GM21528 (cell line): ENCODE results near the gene CCSAP.
"Not testable (repeated sequence)": the region's sequence is repeated elsewhere in the genome, so short reads cannot be mapped to it uniquely, and the experiment has no call there.

ENCODE experiments used
- ATAC-seq: cut with Tn5 transposase; IDR thresholded peaks from one replicate; pipeline ENCODE4 v1.9.1; 2021; ENCODE audit warnings: mild to moderate bottlenecking, moderate library complexity; ENCODE audit not compliant: unreplicated experiment, low FRiP score

CCSAP gene, protein sequence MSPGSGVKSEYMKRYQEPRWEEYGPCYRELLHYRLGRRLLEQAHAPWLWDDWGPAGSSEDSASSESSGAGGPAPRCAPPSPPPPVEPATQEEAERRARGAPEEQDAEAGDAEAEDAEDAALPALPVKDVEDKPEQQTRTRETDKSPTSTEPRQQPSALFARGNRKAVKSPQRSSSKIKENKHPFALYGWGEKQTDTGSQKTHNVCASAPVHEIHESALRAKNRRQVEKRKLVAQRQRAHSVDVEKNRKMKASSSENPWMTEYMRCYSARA

DNA sequence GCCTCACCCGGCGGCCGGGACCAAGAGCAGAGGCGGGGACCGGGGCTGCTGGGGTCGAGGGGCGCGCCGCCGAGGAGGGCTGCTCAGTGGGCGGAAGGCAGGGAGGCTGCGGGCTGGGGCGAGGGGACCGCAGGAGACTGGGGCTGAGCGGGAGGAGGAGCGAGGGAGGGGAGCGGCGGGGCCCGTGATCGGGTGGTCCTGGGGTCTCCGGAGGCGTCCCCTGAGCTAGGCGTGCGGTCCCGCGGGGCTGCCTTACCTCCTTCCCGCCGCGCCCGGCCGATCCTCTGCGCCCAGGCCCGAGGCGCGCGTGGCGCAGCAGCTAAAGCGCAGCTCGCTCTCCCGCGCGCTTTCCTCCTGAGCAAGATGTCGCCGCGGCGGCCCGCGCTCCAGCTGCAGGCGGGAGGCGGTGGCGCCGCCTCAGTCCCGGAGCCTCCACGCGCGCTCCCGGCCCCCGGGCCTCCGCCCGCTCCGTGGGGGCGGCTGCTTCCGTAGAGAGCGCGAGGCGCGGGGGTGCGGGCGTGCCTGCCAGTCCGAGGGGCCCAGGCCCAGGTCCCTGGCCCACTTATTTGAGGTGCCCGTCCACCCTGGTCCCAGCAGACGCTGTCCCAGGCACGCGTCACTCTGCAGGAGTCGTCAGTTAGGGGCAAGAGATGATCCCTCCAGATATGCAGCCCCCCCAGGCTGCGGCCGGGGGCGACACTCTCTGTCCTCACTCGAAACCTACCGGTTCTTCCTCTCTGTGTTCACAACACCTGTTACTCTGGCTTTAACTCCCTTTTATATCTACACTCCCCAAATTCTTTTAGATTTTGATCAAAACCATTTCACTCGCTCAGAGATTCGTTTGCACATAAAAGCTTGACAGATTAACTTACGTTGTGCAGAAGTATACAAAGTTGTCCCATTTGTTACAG, at the start of gene CCSAP:
Gene CCSAP, minus strand, starts transcription at position 392 of the 914 bp plus-strand sequence. CDS start 582 bp downstream, outside the sequence.
- ATAC-seq, result peak; percentile 44

DNA sequence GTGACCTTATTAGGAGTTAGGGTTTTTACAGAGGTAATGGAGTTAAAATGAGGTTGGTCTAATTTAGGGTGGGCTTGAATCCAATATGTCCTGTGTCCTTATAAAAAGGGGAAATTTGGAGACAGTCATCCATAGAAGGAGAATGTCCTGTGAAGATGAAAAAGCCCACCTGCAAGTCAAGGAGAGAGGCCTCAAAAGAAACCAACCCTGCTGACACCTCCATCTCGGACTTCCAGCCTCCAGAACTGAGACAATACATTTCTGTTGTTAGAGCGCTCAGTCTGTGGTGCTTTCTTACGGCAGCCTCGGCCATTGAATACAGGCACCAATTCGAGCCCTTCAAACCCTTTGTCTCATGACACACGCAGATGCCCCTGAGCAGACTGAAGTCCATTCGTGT, 47.3 kb upstream of the CCSAP start:
- no peak for ATAC-seq

DNA sequence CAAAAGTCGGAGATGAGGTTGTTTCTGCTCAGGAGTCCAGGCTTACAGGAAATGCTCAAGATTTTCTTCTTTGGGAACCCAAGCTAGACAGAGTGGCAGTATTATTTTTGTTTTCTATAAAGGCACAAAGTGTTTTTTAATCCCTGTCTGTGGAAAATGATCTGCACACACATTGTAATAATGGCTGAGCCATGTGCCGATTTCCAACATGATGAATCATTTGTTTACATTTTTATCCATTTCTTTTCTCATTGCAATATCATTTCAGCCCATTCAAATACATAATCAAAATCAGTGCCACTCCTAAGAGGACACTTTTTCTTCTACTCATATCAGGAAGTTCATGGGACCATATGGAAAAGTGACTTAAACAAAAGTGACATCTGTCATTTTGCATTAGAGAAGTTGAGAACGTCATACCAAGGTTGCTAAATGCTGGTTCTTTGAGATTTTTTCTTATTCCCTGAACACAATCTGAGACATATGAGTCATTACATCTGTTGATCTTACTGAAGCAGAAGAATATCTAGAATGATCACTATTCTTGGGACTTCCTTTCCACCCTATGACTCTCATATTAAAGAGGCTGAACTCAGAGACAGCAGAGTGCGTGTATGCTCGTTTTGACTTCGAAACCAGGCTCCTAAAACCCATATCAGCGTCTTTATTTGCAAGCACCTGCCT, 46.2 kb upstream of the CCSAP start:
- ATAC-seq, result no peak

DNA sequence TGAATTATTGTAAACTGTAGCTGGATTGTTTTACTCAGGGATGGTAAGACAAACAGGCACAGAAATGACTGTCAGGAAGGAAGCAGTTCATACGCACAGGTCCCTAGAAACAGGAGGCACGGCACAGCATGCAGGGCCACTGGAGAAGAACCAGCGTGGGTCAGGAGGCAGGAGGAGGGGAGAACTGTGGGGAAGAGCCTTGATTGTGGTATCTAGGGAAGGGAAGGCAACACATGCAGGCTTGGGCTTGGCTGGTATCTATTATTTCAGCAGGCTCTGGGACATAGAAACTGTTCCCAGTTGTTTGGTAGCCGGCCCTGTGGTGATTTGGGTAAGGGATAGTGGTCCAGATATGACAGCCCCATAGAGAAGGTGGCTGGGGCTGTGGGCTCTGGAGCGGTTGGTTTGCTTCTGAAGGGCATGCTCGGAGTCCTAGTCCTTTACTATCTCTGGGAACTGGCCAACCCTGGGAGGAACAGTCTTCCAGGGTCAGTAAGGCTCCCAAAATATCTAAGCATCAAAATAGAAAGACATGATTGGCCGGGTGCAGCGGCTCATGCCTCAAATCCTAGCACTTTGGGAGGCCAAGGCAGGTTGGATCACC, 43.1 kb upstream of the CCSAP start:
- ATAC-seq, result no peak

DNA sequence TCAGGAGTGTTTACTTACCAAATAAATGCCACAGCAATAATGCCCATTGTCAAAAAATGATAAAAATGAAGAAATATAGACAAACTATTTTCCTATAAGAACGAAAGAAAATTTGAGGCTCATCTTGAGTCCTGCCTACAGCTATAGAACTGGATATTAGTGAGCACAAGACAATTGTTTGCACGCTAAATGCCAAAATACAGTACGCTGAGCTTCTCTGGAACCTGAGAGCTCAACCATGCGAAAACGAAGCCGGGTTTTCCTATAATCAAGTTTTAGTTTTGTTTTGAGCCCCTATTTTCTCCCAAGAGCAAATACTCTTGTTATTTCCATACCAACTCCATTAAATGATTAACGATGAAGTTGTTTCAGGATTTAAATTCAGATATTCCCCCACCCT, 42.0 kb upstream of the CCSAP start:
- ATAC-seq, result no peak

DNA sequence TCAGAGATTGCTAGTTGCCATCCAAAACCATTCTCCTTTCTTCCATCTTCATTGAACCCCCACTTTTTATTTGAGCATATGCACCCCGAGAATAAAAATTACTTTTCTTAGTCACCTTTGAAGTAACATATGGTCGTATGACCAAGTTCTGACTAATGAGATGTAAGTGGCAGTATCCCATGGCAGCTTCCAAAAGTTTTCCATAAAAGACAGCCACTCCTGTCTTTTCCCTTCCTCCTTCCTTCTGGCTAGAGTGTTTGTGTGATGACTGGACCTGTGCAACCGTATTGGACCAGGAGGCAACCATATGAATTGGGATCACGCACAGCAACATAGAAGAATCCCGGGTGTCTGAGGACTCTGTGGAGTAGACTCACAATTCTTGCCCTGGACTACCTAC, 41.1 kb upstream of the CCSAP start:
- ATAC-seq, result no peak

DNA sequence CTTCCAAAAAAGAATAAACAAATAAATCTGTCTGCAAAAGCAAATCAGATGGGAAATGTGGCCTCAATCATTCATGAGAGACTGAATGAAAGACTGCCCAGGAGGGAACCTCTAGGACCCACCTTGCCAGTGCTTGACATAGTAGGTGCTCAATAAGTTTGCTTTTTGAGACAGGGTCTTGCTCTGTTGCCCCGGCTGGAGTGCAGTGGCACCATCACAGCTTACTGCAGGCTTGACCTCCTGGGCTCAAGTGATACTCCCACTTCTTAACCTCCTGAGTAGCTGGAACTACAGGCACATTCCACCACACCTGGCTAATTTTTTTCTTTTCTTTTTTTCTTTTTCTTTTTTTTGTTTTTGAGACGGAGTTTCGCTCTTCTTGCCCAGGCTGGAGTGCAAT, 40.3 kb upstream of the CCSAP start:
- ATAC-seq, result no peak

DNA sequence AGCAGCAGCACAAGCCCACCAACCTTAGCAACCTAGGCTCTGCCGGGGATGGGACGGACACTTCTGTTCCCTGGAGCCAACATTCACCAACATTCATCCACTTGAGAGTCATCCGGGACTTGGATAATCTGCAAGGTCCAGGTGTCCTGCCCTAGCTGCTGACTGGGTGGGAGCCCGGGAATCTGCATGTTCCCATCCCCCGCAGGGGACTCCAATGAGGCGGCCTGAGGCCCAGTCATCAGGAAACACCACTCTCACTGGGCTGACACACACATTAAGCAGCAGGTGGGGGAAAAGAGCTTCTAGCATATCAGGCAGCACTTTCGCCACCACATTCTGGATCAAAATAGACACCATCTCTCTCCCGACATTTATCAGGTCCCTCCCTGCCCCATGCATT, 38.4 kb upstream of the CCSAP start:
- ATAC-seq, result no peak

DNA sequence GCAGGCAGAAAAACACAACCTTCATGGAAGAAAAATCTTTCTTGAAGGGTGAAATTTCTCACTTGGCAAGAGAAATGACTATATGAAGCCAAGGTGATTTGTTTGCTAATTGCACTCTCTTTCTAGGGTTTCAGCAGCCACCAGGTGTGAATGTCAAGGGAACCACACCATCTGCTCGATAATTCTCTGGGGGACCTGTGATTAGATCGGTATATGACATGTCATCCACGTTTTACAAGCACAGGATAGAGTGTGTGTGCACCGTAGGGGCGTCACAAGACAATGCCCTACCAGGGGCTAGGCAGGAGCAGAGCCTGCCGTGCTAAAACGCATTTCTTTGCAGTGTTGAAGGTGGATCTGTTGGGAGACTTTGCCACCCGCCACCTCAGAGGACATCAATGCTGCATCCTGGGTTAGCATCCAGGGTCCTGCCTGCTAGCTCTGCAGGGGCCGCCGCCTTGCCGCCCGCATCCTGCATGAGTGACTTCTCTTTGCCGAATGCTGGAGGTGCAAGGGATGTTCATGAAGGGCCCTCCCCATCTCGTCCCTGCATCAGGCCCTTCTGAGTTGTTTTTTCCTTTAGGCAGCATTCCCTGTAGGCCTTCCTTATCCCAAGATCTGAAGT, 37.8 kb upstream of the CCSAP start:
- ATAC-seq, result no peak

DNA sequence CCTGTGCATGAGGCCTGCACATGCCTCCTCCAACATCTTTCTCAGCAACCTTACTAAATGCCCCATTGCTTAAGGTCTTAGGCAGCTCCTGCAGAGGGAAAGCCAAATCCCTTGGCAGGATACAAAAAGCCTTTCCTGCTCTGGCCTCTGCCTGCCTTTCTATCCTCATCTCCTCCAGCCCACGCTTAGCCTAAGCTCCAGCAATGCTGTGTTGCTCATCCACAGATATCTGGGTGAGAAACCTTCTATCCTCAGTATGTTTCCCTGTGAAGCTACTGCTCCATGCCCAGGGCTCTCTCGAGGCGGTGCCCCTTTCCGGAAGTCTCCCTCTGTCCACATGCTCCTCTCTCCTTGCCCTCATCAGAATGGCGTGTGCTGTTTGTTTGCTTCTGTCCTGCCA, 37.0 kb upstream of the CCSAP start:
- ATAC-seq, result no peak

DNA sequence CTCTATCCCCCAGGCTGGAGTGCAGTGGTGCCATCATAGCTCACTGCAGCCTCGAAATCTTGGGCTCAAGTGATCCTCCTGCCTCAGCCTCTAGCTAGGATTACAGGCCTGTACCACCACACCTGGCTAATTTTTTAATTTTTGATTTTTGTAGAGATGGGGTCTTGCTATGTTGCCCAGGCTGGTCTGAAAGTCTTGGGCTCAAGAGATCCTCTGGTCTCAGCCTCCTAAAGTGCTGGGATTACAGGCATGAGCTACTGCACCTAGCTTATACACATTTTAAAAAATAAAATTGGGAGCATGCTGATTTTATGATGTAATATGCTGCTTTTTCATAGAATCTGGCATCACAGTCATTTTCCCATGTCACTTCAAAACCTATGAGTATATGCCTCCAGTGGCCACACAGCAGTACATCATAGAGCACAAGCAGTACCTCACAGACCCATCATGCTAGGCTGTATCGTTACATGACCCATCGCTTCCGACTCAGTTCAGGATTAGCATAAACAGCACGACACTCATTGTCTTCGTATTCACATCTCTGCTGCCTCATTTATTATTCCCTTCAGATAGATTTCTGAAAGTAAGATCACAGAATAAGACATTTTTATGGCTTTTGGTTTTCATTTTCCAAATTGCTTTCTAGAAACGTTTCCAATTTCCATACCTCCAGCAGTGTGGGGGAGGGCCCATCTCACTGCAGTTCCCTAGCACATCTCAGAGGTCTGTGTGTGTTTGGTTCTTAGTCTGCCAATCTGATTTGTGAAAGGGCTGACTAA, 35.9 kb upstream of the CCSAP start:
- no peak for ATAC-seq

DNA sequence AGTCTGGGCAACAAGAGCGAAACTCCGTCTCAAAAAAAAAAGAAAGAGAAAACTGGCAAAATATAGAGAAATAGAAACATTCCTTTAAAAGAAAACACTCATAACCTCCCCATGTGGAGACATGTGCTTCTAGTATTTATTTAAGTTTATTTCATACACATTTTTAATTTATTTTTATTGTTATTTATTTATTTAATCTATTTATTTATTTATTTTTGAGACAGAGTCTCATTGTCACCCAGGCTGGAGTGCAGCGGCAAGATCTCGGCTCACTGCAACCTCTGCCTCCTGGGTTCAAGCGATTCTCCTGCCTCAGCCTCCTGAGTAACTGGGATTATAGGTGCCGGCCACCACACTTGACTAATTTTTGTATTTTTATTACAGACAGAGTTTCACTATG, 35.2 kb upstream of the CCSAP start:
- not testable (repeated sequence) for ATAC-seq

DNA sequence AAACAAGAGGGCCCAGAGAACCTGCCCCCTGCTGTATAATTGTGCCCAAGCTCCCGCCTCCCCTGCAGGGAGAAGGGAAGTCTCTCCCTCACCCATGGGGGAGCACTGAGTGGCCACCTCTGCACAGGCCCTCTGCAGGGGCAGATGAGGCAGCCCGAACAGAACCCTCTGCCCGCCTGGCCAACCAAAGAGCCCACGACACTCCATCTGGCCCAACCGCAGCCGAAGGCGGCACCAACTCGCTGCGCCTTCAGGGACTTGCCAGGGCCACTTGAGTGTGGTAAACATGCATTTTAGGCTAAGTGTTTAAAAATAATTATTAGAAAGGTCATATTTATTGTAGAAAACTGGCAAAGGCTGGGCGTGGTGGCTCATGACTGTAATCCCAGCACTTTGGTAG, 34.6 kb upstream of the CCSAP start:
- no peak for ATAC-seq

DNA sequence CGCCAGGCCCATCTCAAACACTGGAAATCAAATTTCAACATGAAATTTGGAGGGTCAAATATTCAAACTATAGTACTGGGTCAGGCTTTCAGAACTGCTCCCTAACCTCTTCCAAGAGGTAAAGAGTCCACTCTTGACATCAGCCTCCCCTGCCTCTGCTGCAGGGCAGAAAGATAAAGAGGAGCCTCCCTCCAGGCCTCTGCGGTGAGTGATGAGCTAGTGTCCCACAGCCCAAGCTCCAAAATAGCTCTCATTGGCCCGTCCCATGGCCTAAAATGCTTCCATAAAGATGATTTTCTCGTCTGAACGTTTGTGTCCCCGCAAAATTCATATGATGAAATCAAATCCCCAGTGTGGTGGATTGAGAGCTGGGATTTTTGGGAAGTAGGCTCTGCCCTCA, 33.7 kb upstream of the CCSAP start:
- no peak for ATAC-seq

DNA sequence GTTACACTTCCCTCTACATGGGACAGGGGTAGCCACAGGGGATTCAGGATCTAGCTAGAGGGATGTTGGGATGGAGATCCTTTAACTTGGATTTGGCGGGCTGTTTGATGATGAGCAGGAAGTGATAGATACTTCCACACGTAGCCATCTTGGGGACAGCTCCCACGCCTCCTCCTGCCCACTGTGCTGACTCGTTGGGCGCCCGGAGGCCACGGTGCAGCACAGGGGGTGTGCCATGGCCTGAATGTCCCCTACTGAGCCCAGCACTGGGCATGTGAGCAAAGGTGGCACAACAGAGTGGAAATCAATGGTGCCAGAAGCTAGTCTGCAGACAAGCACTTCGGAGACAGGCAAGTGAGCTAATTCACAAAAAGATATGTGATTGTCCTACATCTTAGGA, 31.6 kb upstream of the CCSAP start:
- ATAC-seq, result no peak

DNA sequence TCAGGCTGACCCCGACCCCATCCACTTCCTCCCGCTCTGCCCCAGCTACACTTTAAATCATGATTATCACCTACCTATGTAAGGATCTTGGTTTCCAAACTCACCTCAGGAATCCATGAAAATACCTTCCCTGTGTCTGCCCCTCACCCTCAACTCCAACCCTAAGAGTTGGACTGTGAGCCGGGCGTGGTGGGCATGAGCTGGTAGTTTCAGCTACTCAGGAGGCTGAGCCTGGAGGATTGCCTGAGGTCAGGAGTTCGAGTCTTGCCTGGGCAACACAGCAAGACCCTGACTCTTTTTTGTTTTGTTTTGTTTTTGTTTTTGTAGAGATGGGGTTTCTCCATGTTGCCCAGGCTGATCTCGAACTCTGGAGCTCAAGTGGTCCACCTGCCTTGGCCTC, 30.5 kb upstream of the CCSAP start:
- ATAC-seq, result no peak

DNA sequence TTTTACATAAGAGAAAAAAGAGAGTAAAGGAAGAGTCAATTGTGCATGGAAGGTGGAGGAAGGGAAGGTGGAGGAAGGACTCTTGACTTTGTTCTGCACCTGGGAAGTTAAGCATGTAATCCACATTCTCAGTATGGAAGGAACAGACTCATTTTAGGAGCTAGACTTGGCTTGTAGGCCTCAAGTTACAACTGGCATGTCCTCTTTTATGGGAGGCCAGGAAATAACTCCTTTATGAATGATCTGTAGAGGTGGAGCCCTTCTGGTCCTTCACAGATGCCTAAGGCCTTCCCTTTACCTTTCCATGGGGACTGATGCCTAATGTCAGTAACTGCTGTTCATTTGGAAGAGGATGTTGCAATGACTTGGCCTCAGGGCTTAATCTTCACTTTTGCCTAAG, 29.4 kb upstream of the CCSAP start:
- ATAC-seq, result no peak

DNA sequence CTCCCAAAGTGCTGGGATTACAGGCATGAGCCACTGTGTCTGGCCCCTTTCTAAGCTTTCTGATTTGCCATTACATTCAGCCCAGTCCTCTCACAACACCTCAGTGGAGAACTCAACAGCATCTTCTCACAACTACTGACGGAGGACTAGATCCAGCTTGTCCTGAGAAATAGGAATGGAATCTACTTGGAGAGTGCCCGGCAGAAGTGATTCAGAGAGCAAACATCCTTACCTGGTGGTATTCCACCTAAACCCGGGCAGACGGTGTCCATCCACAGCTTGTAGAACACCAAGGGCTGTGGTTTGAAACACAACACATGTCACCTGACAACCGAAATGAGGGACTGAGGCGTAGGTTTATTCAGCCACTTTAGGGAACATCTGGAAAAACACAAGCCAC, 28.8 kb upstream of the CCSAP start:
- ATAC-seq, result no peak

DNA sequence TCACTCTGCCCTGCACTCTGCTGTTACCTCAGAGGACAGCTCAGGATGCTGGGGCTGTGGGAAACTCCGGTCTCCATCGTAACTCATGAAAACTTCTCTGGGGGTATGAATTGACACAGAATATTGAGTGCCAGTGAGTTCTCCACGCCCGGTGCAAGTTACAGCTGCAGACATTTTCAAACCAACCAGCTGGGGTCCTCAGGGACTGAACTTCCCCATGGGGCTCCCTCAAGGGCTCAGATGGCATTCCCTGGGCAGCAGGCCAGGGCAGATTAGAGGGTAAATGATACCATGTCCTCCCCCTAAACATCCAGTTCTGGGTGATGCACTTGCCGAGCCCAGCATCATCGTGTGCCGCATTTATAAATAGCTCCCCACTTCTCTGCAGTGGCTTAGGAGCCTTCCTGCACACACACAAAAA, 27.8 kb upstream of the CCSAP start:
- no peak for ATAC-seq

DNA sequence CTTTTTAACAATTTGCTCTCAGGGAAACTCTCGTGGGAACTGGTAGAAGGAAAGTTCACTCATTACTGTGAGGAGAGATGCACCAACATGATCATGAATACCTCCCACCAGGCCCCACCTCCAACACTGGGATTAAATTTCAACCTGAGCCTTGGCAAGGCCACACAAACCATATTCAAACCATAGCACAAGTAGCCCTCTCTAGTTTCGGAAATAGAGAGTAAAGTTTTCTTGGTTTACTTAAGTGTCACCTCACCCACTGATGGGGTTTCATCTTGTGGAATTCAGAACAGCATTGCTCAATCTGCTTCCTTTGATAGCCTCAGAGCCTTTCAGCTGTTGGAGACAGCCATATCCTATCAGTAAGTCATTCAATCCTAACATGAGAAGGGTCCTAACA, 25.5 kb upstream of the CCSAP start:
- peak; percentile 83 for ATAC-seq
